Measurements from ENCODE around the gene ACIN1.

DNA sequence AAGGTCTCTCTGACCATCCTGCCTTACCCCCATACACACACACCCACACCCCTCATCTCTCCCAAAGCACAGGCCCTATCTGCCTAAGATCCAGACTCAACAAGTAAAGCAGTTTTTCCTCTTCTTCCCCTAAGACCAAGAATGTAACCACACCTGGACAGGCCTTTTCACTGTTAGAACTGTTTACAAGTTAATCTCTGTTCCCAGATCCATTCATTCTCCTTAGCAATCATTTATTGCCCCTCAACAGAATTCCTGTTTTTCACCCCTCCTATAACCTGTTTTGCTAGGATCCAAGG is 11.8 kb upstream of the ACIN1 start:
- TF ChIP-seq CTCF (IDR thresholded peaks at IDR 0.05) (no peak), POLR2A (IDR thresholded peaks at IDR 0.05) (no peak)
